Ammon's horn (tissue), 1 donor: Measurements from ENCODE around the gene FAM110D.

Source experiments
- DNase-seq: peaks from one replicate; pipeline ENCODE4 v3.0.0-alpha.2; 2016; ENCODE audit warnings: low spot score

Gene FAM110D

DNA sequence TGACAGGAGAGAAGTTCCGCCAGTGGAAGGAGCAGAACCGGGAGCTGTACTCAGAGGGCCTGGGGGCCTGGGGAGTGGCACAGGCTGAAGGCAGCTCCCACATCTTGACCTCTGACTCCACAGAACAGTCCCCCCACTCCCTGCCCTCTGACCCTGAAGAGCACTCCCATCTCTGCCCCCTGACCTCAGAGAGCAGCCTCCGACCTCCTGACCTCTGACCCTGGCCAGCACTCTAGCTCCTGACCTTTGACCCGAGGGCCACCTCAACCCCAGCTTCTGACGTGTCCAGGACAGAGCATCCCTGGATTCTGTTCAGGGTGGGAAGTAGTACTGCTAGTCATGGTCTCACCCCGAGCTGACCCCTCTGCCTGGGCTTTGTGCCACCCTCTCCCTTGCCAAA, 30.5 kb downstream of the FAM110D start:
- DNase-seq: no peak

DNA sequence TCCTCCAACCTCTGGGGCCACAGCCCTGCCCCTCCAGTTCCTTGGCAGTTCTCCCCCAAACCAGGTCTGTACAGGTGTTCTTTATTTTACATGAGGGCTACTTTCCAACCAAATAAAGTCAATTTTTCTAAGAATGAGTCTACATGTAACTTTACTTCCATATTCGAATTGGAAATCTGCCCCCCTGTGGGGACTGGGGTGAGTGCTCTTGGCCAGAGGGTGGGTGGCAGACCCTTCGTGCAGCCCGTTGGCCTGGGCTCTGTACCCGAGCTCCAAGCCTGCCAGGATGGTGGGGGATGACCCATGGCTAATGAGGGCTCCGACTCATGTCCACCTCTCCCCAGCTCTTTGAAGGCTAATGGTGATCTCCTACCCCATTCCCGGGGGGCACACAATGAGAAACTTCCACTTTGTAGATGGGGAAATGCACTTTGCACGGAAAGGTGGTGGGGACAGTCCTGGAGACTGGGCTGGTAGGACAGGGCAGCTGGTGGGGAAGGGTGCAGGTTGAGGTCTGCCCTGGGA, 30.9 kb downstream of the FAM110D start:
- no peak for DNase-seq

DNA sequence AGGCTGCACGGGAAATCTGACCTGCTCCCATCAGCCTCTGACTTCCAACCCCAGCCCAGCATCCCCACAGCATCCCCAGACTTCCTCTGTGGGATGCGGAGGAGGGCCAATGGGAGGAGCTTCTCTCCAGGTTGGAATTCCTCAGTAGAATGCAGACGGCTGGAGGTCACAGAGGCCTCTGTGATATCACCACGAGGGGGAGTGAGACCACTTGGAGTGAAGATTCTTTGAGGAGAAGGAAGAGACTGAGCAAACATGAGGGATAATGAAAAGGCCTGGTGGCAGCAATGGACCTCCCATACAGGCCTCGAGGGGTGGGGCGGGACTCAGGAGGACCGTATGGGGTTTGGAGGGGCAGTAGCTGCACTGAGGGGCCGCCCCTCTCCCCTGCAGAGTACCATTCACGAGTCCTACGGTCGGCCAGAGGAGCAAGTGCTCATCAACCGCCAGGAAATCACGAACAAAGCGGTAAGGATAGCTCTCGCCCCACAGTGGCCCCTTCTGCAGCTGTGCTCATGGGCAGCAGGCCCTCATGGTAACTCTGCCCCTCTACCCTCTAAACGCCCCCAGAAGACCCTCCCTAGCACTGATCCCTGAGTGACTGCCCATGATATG, 31.6 kb downstream of the FAM110D start, which contains the start of gene CATSPER4:
CATSPER4 (plus strand) TSS at position 230 of the 615 bp plus-strand sequence; CDS start at position 256, 26 bp downstream.
- DNase-seq: no peak

DNA sequence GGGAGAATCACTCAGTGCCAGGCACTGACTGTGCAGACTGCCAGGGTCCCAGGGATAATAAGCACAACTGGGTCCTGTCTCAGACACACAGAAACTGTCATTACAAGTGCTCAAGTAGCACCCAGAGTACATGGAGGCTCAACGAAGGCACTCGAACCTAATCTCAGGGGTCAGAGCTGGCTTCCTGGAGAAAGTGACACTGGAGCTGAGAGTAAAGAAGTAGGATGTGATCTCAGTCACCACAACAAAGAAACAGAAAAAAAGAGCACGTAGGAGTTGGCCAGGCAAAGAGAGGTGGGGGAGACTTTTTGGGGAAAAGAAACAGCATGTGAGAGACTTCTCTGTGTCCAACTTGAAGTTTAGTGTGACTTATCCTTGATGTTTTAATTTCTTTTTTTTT, 32.9 kb downstream of the FAM110D start:
- no peak for DNase-seq

- DNase-seq: no peak
These were observed 36.9 kb downstream of the FAM110D start for GRCh38 chr1:26195805-26196204.

DNA sequence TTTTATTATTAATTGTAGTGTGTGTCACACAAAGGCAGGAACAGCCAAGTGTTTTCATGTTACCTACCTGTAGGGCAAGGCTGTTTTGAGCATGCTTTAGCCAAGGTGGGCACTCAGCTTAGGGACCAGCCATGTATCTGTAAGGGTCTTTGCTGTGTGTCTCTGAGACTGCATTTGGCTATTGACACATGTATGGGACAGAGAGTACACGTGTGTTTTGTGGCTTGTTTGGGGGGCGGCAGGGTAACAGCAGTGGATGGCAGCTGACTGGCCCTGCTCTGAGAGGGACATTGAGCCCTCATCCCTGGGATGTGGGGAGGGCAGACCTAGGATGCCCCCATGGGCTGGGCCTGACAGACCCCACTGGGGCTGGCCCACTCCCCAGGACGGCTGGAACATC, 38.4 kb downstream of the FAM110D start:
- no peak for DNase-seq

DNA sequence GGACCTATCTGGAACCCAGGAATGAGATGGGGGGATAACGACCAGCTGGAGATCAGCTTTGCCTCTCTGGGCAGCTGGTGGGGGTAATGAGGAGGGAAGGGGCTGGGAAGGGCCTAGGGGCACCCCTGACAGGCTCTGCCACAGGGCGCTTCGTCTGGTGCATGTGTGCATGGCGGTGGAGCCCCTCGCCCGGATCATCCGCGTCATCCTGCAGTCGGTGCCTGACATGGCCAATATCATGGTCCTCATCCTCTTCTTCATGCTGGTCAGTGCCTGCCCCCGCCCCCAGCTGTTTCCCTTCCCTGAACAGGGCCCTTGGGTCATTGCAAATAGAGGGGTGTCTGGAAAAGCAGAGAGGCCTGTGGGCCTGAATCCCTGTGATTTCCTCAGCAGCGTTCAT, 38.9 kb downstream of the FAM110D start:
- DNase-seq: no peak

GRCh38 chr1:26200413-26200812, 41.5 kb downstream of the FAM110D start:
- no peak for DNase-seq

DNA sequence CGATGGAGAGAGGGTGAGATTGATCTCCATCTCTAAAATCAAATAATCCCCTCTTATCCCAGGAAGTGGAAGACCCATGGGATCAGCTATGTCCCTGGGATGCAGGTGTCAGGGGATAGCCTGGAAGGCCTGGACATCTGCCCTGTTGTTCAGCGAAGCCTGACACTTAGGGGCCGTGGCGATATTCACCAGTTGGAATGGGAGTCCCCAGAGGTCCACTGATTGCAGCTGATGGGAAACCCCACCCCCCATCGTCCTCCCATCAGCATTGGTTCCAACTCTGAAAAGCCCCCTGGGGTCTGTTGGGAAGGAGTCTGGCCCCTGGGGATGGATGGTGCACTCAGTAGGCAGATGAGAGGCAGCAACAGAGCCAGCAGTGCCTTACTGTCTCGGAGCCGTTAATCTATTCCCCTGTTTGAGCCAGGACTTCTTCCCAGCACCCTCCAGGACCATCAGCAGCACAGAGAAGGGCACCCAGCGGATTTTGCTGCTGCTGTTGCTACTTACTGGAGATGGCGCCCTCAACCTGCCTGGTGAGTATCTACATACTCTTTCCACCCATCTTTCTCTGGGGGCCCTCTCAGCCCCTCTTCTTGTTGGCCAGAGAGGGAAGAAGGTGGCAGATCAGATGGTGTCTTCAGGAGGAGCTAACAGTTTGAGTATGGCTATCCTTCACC, 44.9 kb downstream of the FAM110D start:
- no peak for DNase-seq

GRCh38 chr1:26210147-26210870, 51.4 kb downstream of the FAM110D start:
- no peak for DNase-seq

- no peak for DNase-seq
These were observed 53.8 kb downstream of the FAM110D start for GRCh38 chr1:26212726-26213125.

DNA sequence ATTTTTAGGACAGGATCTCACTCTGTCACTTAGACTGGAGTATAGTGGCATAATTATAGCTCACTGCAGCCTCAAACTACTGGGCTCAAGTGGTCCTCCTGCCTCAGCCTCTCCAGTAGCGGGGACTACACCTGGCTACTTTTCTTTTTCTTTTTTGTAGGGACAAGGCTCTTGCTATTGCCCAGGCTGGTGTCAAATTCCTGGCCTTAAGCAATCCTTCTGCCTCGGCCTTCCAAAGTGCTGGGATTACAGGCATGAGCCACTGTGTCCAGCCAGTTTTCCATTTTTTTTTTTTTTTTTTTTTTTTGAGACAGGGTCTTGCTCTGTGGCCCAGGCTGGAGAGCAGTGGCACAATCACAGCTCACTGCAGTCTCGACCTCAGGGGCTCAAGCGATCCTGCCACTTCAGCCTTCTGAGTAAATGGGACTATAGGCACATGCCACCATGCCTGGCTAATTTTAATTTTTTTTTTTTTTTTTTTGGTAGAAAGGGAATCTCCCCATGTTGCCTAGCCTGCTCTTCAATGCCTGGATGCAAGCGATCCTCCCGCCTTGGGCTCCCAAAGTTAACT, 54.5 kb downstream of the FAM110D start:
- DNase-seq: no peak
